Amygdala (tissue), 56 donors: Measurements from ENCODE around the gene SPINT1.

Experiments used
- DNase-seq, 56 donors: peaks; one replicate each; lab custom pipeline; 2025; lab: John Stamatoyannopoulos, UW

Gene SPINT1

GRCh38 chr15:40889112-40889511 lies 45.3 kb downstream of the SPINT1 start:
- no peak for DNase-seq

DNA sequence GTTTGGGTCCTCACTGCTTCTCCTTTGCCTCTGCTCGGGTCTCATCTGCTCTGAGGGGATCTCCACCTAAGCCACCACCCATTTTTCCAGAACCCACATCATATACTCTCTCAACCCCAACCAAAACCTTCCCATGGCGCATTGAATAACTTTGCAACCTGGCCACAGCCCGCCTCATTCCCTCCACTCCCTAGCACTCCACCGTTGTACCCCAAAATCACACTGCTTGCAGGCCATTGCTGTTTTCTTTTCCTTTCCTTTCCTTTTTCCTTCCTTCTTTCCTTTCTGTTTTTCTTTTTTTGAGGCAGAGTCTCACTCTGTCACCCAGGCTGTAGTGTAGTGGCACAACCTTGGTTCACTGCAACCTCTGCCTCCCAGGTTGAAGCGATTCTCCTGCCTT lies 47.3 kb downstream of the SPINT1 start:
- no peak for DNase-seq

DNA sequence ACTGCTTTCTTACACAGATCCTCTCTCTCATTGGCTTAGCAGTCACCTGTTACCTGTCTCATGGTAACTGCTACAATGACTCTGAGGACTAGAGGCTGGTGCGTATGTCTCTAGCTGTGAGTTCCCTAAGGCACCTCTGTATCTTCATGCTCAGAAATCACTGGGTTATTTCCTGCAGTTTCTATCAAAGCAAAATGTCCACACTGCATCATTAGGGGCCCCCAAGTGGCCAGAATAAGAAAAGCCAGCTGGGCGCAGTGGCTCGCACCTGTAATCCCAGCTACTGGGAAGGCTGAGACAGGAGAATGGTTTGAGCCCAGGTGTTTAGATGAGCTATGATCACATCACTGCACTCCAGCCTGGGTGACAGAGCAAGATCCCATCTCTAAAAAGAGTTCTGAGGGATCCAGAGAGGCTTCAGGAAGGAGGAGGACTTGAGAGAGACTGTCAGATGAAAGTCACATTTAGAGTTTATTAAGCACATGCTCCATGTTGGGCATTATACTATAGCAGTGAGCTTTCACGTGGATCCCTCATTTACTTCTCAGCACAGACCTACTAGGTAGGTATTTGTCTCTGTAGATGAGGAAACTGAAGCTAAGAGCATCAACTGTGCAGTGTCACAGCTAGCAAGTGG lies 48.1 kb downstream of the SPINT1 start:
- DNase-seq, result peak in 16 of 56 donors; percentile 2 to 49 (median 15)

GRCh38 chr15:40892447-40893012 lies 48.7 kb downstream of the SPINT1 start:
- DNase-seq, result no peak

GRCh38 chr15:40893019-40893670 lies 49.3 kb downstream of the SPINT1 start:
- no peak for DNase-seq

- DNase-seq, result peak; percentile 71 to 100 (median 96)
Measured at GRCh38 chr15:40893733-40894680, 50.2 kb downstream of the SPINT1 start, which contains the start of gene VPS18. Gene VPS18 (plus strand): TSS chr15:40894450. CDS start chr15:40894769, 319 bp downstream.

DNA sequence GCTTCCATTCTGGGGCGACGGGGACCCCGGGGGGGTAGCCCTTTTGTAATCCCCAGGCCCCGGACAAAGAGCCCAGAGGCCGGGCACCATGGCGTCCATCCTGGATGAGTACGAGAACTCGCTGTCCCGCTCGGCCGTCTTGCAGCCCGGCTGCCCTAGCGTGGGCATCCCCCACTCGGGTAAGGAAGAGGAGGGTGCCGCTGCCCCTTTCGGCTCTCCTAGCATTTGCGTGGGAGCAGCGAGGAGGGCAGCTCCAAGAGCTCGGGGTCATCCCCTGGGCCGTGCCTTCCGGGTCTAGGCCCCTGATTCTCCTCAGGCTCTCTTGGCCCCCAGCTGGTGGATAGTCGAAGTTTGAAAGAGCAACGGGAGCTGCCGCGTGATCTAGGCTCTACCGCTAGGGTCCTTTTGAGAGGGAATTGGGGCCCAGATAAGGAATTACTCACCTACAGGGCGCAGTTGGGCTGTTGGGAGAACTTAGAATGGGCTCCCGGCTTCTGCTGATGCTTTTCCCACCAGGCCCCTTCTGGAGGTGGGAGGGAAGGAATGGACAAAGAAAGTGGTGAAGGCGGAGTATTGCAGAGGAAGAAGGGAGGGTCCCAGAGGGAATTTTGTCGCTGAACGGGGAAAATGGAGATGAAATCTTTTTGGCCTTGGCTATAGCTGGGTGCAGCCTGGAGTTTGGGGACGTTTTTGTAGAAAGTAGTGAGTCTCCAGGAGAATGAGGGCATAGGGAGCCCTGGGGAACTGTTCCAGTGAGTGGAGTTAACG lies 51.0 kb downstream of the SPINT1 start:
- DNase-seq, result peak in 18 of 56 donors; percentile 21 to 63 (median 49)

GRCh38 chr15:40899536-40900207 lies 55.8 kb downstream of the SPINT1 start:
- no peak for DNase-seq

- DNase-seq, result no peak
Measured at GRCh38 chr15:40900256-40901052, 56.6 kb downstream of the SPINT1 start.

- no peak for DNase-seq
Measured at GRCh38 chr15:40901053-40901443, 57.2 kb downstream of the SPINT1 start.

DNA sequence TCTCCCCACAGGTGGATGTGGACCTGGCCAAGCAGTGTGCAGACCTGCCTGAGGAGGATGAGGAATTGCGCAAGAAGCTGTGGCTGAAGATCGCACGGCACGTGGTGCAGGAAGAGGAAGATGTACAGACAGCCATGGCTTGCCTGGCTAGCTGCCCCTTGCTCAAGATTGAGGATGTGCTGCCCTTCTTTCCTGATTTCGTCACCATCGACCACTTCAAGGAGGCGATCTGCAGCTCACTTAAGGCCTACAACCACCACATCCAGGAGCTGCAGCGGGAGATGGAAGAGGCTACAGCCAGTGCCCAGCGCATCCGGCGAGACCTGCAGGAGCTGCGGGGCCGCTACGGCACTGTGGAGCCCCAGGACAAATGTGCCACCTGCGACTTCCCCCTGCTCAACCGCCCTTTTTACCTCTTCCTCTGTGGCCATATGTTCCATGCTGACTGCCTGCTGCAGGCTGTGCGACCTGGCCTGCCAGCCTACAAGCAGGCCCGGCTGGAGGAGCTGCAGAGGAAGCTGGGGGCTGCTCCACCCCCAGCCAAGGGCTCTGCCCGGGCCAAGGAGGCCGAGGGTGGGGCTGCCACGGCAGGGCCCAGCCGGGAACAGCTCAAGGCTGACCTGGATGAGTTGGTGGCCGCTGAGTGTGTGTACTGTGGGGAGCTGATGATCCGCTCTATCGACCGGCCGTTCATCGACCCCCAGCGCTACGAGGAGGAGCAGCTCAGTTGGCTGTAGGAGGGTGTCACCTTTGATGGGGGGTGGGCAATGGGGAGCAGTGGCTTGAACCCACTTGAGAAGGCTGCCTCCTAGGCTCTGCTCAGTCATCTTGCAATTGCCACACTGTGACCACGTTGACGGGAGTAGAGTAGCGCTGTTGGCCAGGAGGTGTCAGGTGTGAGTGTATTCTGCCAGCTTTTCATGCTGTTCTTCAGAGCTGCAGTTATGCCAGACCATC lies 59.0 kb downstream of the SPINT1 start:
- peak in 19 of 56 donors; percentile 6 to 61 (median 19) for DNase-seq

GRCh38 chr15:40904552-40905201 lies 60.8 kb downstream of the SPINT1 start:
- no peak for DNase-seq

DNA sequence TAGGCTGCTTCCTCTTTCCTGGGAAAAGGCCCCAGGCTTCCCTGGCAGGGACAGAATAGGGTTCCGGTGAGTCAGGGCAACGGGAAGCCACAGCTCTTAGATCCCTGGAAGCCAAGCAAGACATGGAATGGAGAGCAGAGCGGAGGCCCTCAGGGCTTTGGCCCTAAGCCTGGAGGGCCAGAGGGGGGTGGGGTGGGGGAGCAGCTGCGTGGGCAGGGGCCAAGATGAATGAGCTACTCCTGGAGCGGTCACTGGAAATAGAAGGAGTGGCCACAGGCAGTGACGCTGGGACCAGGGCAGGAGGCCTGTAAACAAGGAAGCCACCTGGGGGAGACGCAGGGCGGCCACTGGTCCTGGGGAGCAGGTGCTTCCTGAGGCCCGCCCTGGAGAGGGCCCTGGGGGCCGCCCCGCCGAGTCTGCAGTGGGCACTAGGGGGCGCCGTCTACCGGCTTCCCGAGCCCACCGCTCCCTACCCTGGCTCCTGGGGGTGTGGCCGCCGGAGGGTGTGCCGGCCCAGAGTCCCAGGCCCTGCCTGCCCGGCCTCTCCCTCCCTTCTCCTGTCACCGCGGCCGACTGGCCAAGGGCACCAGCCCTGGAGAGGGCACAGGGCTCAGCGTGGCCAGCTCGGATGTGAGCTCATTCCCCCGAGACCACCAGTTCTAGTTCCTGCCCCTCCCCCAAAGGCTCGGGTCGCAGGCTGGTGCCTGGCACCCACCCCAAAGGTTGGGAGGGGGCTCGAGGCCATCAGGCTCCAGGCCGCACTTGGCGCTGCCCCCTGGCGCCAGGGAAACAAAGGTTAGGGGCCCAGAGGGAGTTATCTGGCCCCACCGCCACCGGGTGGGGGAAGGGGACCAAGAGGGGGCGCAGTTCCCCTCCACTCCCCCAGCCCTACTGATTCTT lies 62.5 kb downstream of the SPINT1 start:
- peak in 44 of 56 donors; percentile 22 to 85 (median 60) for DNase-seq

DNA sequence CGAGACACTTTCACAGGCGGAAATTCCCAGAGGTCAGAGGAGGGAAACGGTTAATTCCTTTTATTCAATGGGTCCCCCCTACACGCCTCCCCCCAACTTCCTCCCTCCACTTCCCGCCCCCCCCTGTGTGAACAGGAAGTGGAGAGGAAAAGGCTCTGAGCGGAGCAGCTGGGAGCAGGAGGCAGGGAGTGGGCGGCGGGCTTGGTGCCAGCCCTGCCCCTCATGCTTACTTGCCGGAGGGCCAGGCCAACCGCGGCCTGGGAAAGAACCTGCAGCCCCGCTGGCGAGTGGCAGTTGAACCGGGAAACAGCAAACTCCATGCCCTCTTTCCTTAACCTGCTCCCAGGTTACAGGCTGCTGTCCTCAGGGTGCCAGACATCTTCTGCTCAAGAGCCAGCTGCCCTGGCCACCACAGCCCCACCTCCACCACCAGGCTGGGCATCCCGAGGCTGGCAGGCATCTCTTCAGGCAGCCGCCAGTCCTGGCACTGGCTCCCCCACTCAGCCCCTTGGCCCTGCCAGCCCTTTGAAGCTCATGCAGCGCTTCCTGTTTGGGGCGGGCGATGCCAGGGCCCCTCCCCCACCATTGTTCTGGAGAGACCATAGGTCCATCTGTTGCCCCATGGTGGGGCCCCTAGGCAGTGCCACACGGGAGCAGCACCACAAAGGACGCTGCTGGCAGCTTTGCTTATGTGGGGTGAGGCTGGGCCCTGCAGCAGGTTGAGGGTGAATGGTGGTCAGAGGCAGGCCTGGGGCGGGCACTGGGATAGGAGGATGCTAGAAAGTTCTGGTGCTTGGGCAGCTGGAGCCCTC lies 63.3 kb downstream of the SPINT1 start:
- DNase-seq, result peak in 31 of 56 donors; percentile 15 to 68 (median 37)
